H7 (cell line): ENCODE measurements around the gene RCAN2. TPM values are rescaled to one million over a fixed set of nuclear protein-coding genes. Genes with fewer than 3 reads are reported as not detected.

Source experiments
- DNase-seq: peaks from one replicate; pipeline ENCODE4 v3.0.0; 2012
- H3K27me3 ChIP-seq: 2 replicates; pipeline ENCODE4 v1.6.0; 2011; ENCODE audit warnings: mild to moderate bottlenecking, low read length; ENCODE audit not compliant: control insufficient read depth, insufficient read depth
- H3K36me3 ChIP-seq: replicated peaks from 2 replicates; pipeline ENCODE4 v1.5.1; 2011; ENCODE audit warnings: low read length; ENCODE audit not compliant: control insufficient read depth, insufficient read depth
- H3K4me3 ChIP-seq: 2 replicates; pipeline ENCODE4 v1.5.1; 2011; ENCODE audit warnings: low read depth, mild to moderate bottlenecking, control low read depth, low read length, moderate library complexity; ENCODE audit not compliant: insufficient read depth
- total RNA-seq: library from RNA; depleted of rRNA; stranded (reverse); fragments of >200 nt; shearing (Covaris generic); gene quantifications from 2 replicates; pipeline ENCODE4 v1.2.3, GENCODE V29; 2014

The RCAN2 gene
- total RNA-seq, 1 experiment from 2014 or later, result 2.8 TPM

- Histone ChIP-seq H3K36me3 (no peaks in the 10 kb centered on the region), H3K27me3 (no peaks in the 10 kb centered on the region), H3K4me3 (no peak overlapping the region)
- no peak for DNase-seq
These were observed 219.5 kb downstream of the RCAN2 start for GRCh38 chr6:46271728-46272127.

- DNase-seq, result no peak
- Histone ChIP-seq H3K36me3 (no peaks in the 10 kb centered on the region), H3K27me3 (no peaks in the 10 kb centered on the region), H3K4me3 (no peak overlapping the region)
These were observed 220.1 kb downstream of the RCAN2 start for GRCh38 chr6:46271107-46271506.

- no peaks in the 10 kb centered on the region for H3K36me3 ChIP-seq
- H3K4me3 ChIP-seq, result no peak overlapping the region
- no peaks in the 10 kb centered on the region for H3K27me3 ChIP-seq
- DNase-seq, result no peak
These were observed 220.9 kb downstream of the RCAN2 start for GRCh38 chr6:46270336-46270735.

- Histone ChIP-seq H3K27me3 (no peaks in the 10 kb centered on the region), H3K4me3 (no peak overlapping the region)
- DNase-seq, result no peak
These were observed 221.6 kb downstream of the RCAN2 start for GRCh38 chr6:46269447-46270229.

GRCh38 chr6:46267515-46267914 lies 223.7 kb downstream of the RCAN2 start:
- Histone ChIP-seq H3K4me3 (no peak overlapping the region), H3K36me3 (no peaks in the 10 kb centered on the region), H3K27me3 (no peaks in the 10 kb centered on the region)
- no peak for DNase-seq

More at GRCh38 chr6:46269447-46270229, 221.6 kb downstream of the RCAN2 start:
- H3K36me3 ChIP-seq, result no peaks in the 10 kb centered on the region

GRCh38 chr6:46265373-46265772 lies 225.9 kb downstream of the RCAN2 start:
- DNase-seq, result no peak
- Histone ChIP-seq H3K36me3 (no peaks in the 10 kb centered on the region), H3K27me3 (no peaks in the 10 kb centered on the region), H3K4me3 (no peak overlapping the region)

- no peak for DNase-seq
- H3K4me3 ChIP-seq, result no peak overlapping the region
- H3K36me3 ChIP-seq, result no peaks in the 10 kb centered on the region
- no peaks in the 10 kb centered on the region for H3K27me3 ChIP-seq
These were observed 227.6 kb downstream of the RCAN2 start for GRCh38 chr6:46263707-46264086.

- Histone ChIP-seq H3K4me3 (no peak overlapping the region), H3K27me3 (no peaks in the 10 kb centered on the region), H3K36me3 (no peaks in the 10 kb centered on the region)
- no peak for DNase-seq
These were observed 228.1 kb downstream of the RCAN2 start for GRCh38 chr6:46262928-46263706.

GRCh38 chr6:46258249-46258648 lies 233.0 kb downstream of the RCAN2 start:
- no peaks in the 10 kb centered on the region for H3K27me3 ChIP-seq
- no peaks in the 10 kb centered on the region for H3K36me3 ChIP-seq
- H3K4me3 ChIP-seq, result no peak overlapping the region
- DNase-seq, result no peak

- H3K27me3 ChIP-seq, result no peaks in the 10 kb centered on the region
- H3K4me3 ChIP-seq, result no peak overlapping the region
- no peaks in the 10 kb centered on the region for H3K36me3 ChIP-seq
- DNase-seq, result no peak
These were observed 235.7 kb downstream of the RCAN2 start for GRCh38 chr6:46255528-46255927.

GRCh38 chr6:46254946-46255345 lies 236.3 kb downstream of the RCAN2 start:
- no peaks in the 10 kb centered on the region for H3K27me3 ChIP-seq
- no peaks in the 10 kb centered on the region for H3K36me3 ChIP-seq
- no peak for DNase-seq
- no peak overlapping the region for H3K4me3 ChIP-seq

- no peaks in the 10 kb centered on the region for H3K36me3 ChIP-seq
- H3K4me3 ChIP-seq, result no peak overlapping the region
- no peaks in the 10 kb centered on the region for H3K27me3 ChIP-seq
- DNase-seq, result no peak
These were observed 236.9 kb downstream of the RCAN2 start for GRCh38 chr6:46254331-46254730.

- Histone ChIP-seq H3K36me3 (no peaks in the 10 kb centered on the region), H3K4me3 (no peak overlapping the region), H3K27me3 (no peaks in the 10 kb centered on the region)
- DNase-seq, result no peak
These were observed 239.5 kb downstream of the RCAN2 start for GRCh38 chr6:46251583-46252339.

- Histone ChIP-seq H3K27me3 (no peaks in the 10 kb centered on the region), H3K4me3 (no peak overlapping the region)
- no peak for DNase-seq
These were observed 243.1 kb downstream of the RCAN2 start for GRCh38 chr6:46248143-46248542.

GRCh38 chr6:46246727-46247126 lies 244.5 kb downstream of the RCAN2 start:
- Histone ChIP-seq H3K27me3 (no peaks in the 10 kb centered on the region), H3K36me3 (no peaks in the 10 kb centered on the region), H3K4me3 (no peak overlapping the region)
- DNase-seq, result no peak

More at GRCh38 chr6:46248143-46248542, 243.1 kb downstream of the RCAN2 start:
- no peaks in the 10 kb centered on the region for H3K36me3 ChIP-seq
